Stimulated activated CD4-positive, alpha-beta T cell treated with anti-CD3 and anti-CD28 coated beads, Interleukin-4, amount 100 ng/mL, for 1 hour (primary cell): ENCODE results near the gene HS3ST4.

Source experiments
- DNase-seq: peaks from one replicate; pipeline ENCODE4 v3.0.0-alpha.2; 2020

Gene HS3ST4

GRCh38 chr16:25828510-25828909, 136.8 kb downstream of the HS3ST4 start:
- no peak for DNase-seq

- no peak for DNase-seq
Observed at GRCh38 chr16:25832291-25832690, 140.5 kb downstream of the HS3ST4 start.

GRCh38 chr16:25834101-25834500, 142.3 kb downstream of the HS3ST4 start:
- DNase-seq = no peak

GRCh38 chr16:25835126-25835525, 143.4 kb downstream of the HS3ST4 start:
- DNase-seq = no peak

- DNase-seq = no peak
Observed at GRCh38 chr16:25838724-25839186, 147.0 kb downstream of the HS3ST4 start.

GRCh38 chr16:25841761-25842160, 150.0 kb downstream of the HS3ST4 start:
- no peak for DNase-seq

GRCh38 chr16:25845901-25846300, 154.1 kb downstream of the HS3ST4 start:
- DNase-seq = no peak

- no peak for DNase-seq
Observed at GRCh38 chr16:25854141-25854540, 162.4 kb downstream of the HS3ST4 start.

GRCh38 chr16:25855063-25855462, 163.3 kb downstream of the HS3ST4 start:
- DNase-seq = no peak

GRCh38 chr16:25855818-25856217, 164.1 kb downstream of the HS3ST4 start:
- DNase-seq = no peak

GRCh38 chr16:25859645-25860044, 167.9 kb downstream of the HS3ST4 start:
- no peak for DNase-seq

GRCh38 chr16:25867041-25867440, 175.3 kb downstream of the HS3ST4 start:
- DNase-seq = no peak

- no peak for DNase-seq
Observed at GRCh38 chr16:25868106-25868505, 176.3 kb downstream of the HS3ST4 start.

- DNase-seq = no peak
Observed at GRCh38 chr16:25868706-25869370, 177.1 kb downstream of the HS3ST4 start.

- no peak for DNase-seq
Observed at GRCh38 chr16:25872369-25873070, 180.8 kb downstream of the HS3ST4 start.

GRCh38 chr16:25874196-25874595, 182.4 kb downstream of the HS3ST4 start:
- DNase-seq = no peak

GRCh38 chr16:25875956-25876598, 184.3 kb downstream of the HS3ST4 start:
- DNase-seq = no peak

- no peak for DNase-seq
Observed at GRCh38 chr16:25877103-25877502, 185.3 kb downstream of the HS3ST4 start.

GRCh38 chr16:25886598-25886997, 194.8 kb downstream of the HS3ST4 start:
- no peak for DNase-seq

GRCh38 chr16:25888868-25889267, 197.1 kb downstream of the HS3ST4 start:
- DNase-seq = no peak

- DNase-seq = no peak
Observed at GRCh38 chr16:25893332-25893731, 201.6 kb downstream of the HS3ST4 start.

- no peak for DNase-seq
Observed at GRCh38 chr16:25894093-25894492, 202.3 kb downstream of the HS3ST4 start.

- DNase-seq = no peak
Observed at GRCh38 chr16:25895380-25895779, 203.6 kb downstream of the HS3ST4 start.

- no peak for DNase-seq
Observed at GRCh38 chr16:25896411-25896810, 204.7 kb downstream of the HS3ST4 start.
